SK-N-SH (cell line): ENCODE data around the gene DERA.

Experiments
- YY1 ChIP-seq: IDR thresholded peaks from 2 replicates; pipeline ENCODE4 v1.4.0; 2012; ENCODE audit warnings: low read depth, mild to moderate bottlenecking
- TF ChIP-seq, protein P1 (sequence below): fragments of 150-350 bp; IDR thresholded peaks from 2 replicates; pipeline ENCODE4 v1.6.1; 2017; ENCODE audit warnings: antibody characterized with exemption, low read length, low read depth, borderline replicate concordance
- TF ChIP-seq, protein P2 (sequence below): fragments of 200-600 bp; sonication (generic); IDR thresholded peaks from 2 replicates; pipeline ENCODE4 v1.6.1; 2017; ENCODE audit warnings: antibody characterized with exemption, mild to moderate bottlenecking, moderate library complexity
- TF ChIP-seq, protein P3 (sequence below): IDR thresholded peaks from 2 replicates; pipeline ENCODE4 v1.4.0; 2012; ENCODE audit warnings: low read depth, borderline replicate concordance

DNA sequence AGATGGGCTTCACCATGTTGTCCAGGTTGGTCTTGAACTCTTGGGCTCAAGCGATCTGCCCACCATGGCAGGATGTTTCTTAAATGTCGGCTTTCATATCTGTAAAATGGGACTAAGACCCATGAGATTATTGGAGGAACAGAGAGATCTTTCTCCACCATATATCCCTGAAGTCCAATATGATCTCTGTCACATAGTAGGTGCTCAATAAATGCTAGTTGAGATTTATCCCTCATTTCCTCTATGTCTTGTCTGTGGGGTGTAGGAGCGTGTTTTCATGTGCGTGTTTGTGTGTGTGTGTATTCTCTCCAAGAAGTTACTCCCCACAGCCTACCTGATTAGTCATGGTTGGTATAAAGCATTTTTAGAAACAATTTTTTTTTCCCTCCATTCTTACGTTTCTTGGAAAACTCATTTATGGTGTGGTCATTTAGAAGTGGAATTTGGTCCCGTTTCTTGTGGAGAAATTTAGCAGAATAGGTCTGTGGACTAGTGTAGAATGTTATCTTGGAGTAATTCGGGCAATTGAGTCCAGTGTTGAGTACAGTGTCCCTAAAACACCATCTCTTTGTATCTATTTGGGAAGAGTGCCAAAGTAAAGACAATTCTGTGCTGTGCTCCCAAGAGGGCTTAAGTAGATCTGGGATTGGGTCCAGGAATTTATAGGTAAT lies 24.6 kb upstream of the DERA start:
- TF ChIP-seq, protein P1, sequence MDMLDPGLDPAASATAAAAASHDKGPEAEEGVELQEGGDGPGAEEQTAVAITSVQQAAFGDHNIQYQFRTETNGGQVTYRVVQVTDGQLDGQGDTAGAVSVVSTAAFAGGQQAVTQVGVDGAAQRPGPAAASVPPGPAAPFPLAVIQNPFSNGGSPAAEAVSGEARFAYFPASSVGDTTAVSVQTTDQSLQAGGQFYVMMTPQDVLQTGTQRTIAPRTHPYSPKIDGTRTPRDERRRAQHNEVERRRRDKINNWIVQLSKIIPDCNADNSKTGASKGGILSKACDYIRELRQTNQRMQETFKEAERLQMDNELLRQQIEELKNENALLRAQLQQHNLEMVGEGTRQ = no peak
- TF ChIP-seq, protein P2, sequence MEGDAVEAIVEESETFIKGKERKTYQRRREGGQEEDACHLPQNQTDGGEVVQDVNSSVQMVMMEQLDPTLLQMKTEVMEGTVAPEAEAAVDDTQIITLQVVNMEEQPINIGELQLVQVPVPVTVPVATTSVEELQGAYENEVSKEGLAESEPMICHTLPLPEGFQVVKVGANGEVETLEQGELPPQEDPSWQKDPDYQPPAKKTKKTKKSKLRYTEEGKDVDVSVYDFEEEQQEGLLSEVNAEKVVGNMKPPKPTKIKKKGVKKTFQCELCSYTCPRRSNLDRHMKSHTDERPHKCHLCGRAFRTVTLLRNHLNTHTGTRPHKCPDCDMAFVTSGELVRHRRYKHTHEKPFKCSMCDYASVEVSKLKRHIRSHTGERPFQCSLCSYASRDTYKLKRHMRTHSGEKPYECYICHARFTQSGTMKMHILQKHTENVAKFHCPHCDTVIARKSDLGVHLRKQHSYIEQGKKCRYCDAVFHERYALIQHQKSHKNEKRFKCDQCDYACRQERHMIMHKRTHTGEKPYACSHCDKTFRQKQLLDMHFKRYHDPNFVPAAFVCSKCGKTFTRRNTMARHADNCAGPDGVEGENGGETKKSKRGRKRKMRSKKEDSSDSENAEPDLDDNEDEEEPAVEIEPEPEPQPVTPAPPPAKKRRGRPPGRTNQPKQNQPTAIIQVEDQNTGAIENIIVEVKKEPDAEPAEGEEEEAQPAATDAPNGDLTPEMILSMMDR = no peak
- TF ChIP-seq, protein P3, sequence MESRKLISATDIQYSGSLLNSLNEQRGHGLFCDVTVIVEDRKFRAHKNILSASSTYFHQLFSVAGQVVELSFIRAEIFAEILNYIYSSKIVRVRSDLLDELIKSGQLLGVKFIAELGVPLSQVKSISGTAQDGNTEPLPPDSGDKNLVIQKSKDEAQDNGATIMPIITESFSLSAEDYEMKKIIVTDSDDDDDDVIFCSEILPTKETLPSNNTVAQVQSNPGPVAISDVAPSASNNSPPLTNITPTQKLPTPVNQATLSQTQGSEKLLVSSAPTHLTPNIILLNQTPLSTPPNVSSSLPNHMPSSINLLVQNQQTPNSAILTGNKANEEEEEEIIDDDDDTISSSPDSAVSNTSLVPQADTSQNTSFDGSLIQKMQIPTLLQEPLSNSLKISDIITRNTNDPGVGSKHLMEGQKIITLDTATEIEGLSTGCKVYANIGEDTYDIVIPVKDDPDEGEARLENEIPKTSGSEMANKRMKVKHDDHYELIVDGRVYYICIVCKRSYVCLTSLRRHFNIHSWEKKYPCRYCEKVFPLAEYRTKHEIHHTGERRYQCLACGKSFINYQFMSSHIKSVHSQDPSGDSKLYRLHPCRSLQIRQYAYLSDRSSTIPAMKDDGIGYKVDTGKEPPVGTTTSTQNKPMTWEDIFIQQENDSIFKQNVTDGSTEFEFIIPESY = no peak
- TF ChIP-seq YY1 = no peak
